Measurements from ENCODE around the gene PPARG. TPM values are rescaled to one million over a fixed set of nuclear protein-coding genes. Genes with fewer than 3 reads are reported as not detected.

PPARG gene
- total RNA-seq, 1 experiment from 2014 or later, result not detected

DNA sequence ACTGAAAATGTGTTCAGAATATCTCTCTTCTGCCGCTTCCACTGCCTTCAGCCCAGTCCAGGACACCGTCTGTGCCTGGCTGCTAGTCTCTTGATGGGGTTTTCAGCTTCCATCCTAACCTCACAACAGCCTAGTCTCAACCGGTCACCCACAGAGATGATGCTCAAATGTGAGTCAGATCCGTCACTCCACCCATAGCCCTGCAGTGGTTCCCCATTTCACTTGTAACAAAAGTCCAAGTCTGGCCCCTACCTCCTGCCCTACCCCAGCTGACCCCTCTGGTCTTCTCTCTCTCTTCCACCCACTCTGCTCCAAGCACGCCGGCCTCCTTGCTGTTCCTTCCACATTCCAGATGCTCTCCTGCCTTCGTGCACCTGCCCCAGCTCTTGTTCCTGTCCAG is 68.1 kb downstream of the PPARG start:
- Histone ChIP-seq H3K27ac (ENCODE audit: low read length) (no peak overlapping the region), H3K9ac (ENCODE audit: low read length) (no peak overlapping the region), H3K79me2 (ENCODE audit: low read length) (no peaks in the 10 kb centered on the region), H2AFZ (ENCODE audit: low read length) (no peak overlapping the region), H3K36me3 (ENCODE audit: insufficient read depth, low read length) (no peaks in the 10 kb centered on the region), H3K4me1 (ENCODE audit: low read length) (no peaks in the 10 kb centered on the region), H3K4me2 (ENCODE audit: low read depth, low read length, poor library complexity, severe bottlenecking) (no peak overlapping the region), H3K27me3 (ENCODE audit: low read length) (no peaks in the 10 kb centered on the region), H3K4me3 (ENCODE audit: low read length) (no peak overlapping the region), H3K9me2 (replicated peaks; ENCODE audit: insufficient read depth, low read length) (no peaks in the 10 kb centered on the region), H3K9me3 (ENCODE audit: low read length) (no peaks in the 10 kb centered on the region), H4K20me1 (ENCODE audit: insufficient read depth, low read depth, low read length) (no peaks in the 10 kb centered on the region)
- no peak for DNase-seq

DNA sequence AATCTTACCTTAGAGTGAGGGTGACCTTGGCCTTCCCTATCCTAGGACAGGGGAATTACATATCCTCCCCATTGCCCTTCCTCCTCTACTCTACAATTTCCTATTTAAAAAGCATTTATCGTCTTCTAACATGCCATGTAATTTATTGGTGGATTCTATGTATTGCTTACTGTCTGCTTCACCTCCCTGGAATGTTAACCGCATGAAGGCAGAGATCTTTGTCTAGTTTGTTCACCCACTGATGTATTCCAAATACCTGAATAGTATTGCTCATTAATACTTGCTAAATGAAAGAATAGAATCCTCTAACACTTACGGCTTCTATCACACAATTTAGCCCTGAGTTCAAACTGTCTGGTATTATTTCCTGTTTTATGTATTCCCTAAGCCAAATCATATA is 68.6 kb downstream of the PPARG start:
- no peak overlapping the region for H3K27ac ChIP-seq (ENCODE audit: low read length)
- no peak overlapping the region for H3K4me2 ChIP-seq (ENCODE audit: low read depth, low read length, poor library complexity, severe bottlenecking)
- H3K9me3 ChIP-seq (ENCODE audit: low read length), result no peaks in the 10 kb centered on the region
- no peaks in the 10 kb centered on the region for H4K20me1 ChIP-seq (ENCODE audit: insufficient read depth, low read depth, low read length)
- no peaks in the 10 kb centered on the region for H3K36me3 ChIP-seq (ENCODE audit: insufficient read depth, low read length)
- H3K4me3 ChIP-seq (ENCODE audit: low read length), result no peak overlapping the region
- no peaks in the 10 kb centered on the region for H3K4me1 ChIP-seq (ENCODE audit: low read length)
- no peaks in the 10 kb centered on the region for H3K79me2 ChIP-seq (ENCODE audit: low read length)
- no peak overlapping the region for H3K9ac ChIP-seq (ENCODE audit: low read length)
- DNase-seq, result no peak
- no peaks in the 10 kb centered on the region for H3K9me2 ChIP-seq (replicated peaks; ENCODE audit: insufficient read depth, low read length)
- no peaks in the 10 kb centered on the region for H3K27me3 ChIP-seq (ENCODE audit: low read length)
- no peak overlapping the region for H2AFZ ChIP-seq (ENCODE audit: low read length)

DNA sequence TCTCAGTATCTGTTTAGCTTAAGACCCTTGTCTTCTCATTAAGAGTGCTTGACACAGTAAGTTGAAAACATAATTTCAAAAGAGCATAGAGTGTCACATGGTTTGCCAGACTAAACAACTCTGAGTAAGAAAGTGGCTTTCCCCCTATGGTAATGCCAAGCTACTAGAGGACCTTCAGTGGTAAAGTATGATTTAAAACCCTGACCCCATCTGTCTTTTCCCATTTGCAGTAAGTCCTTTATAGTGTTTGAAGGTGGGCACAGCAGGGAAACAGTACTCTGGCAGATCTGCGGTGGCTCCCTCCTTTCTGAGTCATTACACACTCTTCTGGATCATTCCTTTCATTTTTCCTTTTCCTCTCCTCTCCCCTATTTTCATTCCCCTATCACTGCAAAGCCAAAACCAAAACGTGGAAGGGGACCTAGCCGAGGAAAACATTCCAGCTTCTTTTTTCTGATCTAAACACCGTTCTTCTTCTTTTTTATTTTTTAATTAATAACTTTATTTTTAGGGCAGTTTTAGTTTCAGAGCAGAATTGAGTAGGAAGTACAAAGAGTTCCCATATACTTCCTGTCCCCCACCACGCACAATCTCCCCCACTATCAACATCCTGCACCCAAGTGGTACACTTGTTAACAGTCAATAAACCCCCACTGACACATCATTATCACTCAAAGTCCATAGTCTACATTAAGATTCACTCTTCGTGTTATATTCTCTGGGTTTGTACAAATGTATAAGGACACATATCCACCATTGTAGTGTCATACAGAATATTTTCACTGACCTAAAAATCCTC is 74.7 kb downstream of the PPARG start:
- Histone ChIP-seq H4K20me1 (ENCODE audit: insufficient read depth, low read depth, low read length) (no peaks in the 10 kb centered on the region), H3K9me3 (ENCODE audit: low read length) (no peaks in the 10 kb centered on the region), H3K36me3 (ENCODE audit: insufficient read depth, low read length) (no peaks in the 10 kb centered on the region), H3K27ac (ENCODE audit: low read length) (no peak overlapping the region), H3K9ac (ENCODE audit: low read length) (no peak overlapping the region), H3K4me1 (ENCODE audit: low read length) (no peaks in the 10 kb centered on the region), H3K4me2 (ENCODE audit: low read depth, low read length, poor library complexity, severe bottlenecking) (no peak overlapping the region), H2AFZ (ENCODE audit: low read length) (no peak overlapping the region), H3K9me2 (replicated peaks; ENCODE audit: insufficient read depth, low read length) (no peaks in the 10 kb centered on the region), H3K79me2 (ENCODE audit: low read length) (no peaks in the 10 kb centered on the region), H3K4me3 (ENCODE audit: low read length) (no peak overlapping the region), H3K27me3 (ENCODE audit: low read length) (peaks cover 4% of the 10 kb centered on the region; the same call in 1 of the 2 replicates)
- no peak for DNase-seq

DNA sequence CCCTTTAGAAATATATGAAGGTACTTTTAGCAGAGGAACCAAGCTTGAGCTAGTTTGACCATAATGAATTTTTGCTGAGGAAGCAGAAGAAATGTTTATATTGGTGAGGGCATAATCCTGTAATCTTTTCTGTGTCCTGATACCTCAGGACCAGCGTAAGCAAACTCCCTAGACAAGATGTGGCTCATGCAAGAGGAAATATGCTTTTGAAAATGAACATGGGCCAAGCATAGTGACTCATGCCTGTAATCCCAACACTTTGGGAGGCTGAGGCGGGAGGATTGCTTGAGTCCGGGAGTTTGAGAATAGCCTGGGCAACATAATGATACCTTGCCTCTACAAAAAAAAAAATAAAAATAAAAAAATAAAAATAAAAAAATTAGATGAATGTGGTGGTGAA is 78.5 kb downstream of the PPARG start:
- Histone ChIP-seq H3K4me3 (ENCODE audit: low read length) (no peak overlapping the region), H3K9me3 (ENCODE audit: low read length) (no peaks in the 10 kb centered on the region), H2AFZ (ENCODE audit: low read length) (no peak overlapping the region), H3K27ac (ENCODE audit: low read length) (no peak overlapping the region), H4K20me1 (ENCODE audit: insufficient read depth, low read depth, low read length) (no peaks in the 10 kb centered on the region), H3K9ac (ENCODE audit: low read length) (no peak overlapping the region), H3K36me3 (ENCODE audit: insufficient read depth, low read length) (no peaks in the 10 kb centered on the region), H3K4me2 (ENCODE audit: low read depth, low read length, poor library complexity, severe bottlenecking) (no peak overlapping the region), H3K4me1 (ENCODE audit: low read length) (no peaks in the 10 kb centered on the region), H3K9me2 (replicated peaks; ENCODE audit: insufficient read depth, low read length) (no peaks in the 10 kb centered on the region), H3K27me3 (ENCODE audit: low read length) (peaks cover 4% of the 10 kb centered on the region; the same call in 1 of the 2 replicates), H3K79me2 (ENCODE audit: low read length) (no peaks in the 10 kb centered on the region)
- no peak for DNase-seq

DNA sequence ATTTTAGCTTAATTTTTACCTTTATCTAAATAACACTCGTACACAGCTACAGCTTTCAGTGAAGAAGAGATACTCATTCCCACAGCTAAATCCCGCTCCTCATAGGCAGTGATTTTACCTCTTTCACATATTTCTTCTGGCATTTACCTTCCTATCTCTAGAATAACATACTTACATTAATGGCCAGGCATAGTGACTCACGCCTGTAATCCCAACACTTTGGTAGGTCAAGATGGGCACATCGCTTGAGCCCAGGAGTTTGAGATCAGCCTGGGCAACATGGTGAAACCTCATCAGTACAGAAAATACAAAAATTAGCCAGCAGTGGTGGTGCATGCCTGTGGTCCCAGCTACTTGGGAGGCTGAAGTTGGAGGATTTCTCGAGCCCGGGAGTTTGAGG is 80.2 kb downstream of the PPARG start:
- Histone ChIP-seq H3K79me2 (ENCODE audit: low read length) (no peaks in the 10 kb centered on the region), H3K27me3 (ENCODE audit: low read length) (peaks cover 4% of the 10 kb centered on the region; the same call in 1 of the 2 replicates)

DNA sequence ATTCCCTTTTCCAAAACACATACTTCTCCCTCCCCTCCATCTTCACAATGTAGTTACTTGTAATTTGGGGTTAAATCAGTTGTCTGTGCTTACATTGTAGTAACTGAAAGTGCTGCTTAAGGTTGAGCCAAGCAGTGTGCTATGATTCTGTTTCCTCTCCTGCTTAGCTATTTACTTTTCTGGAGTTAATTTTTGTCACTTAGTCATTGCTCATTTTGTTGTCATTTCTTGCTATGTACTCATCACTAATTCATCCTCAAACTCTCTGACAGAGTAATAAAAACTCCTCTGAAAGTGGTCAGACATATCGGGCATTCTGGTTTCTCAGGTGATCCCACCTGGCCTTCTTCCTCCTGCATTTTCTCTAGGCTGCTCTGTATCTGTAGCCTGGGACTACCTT is 80.7 kb downstream of the PPARG start:
- no peak overlapping the region for H3K4me3 ChIP-seq (ENCODE audit: low read length)
- no peaks in the 10 kb centered on the region for H3K9me3 ChIP-seq (ENCODE audit: low read length)
- H3K9ac ChIP-seq (ENCODE audit: low read length), result no peak overlapping the region
- no peaks in the 10 kb centered on the region for H3K4me1 ChIP-seq (ENCODE audit: low read length)
- peaks cover 4% of the 10 kb centered on the region; the same call in 1 of the 2 replicates for H3K27me3 ChIP-seq (ENCODE audit: low read length)
- DNase-seq, result no peak
- no peaks in the 10 kb centered on the region for H3K36me3 ChIP-seq (ENCODE audit: insufficient read depth, low read length)
- H3K4me2 ChIP-seq (ENCODE audit: low read depth, low read length, poor library complexity, severe bottlenecking), result no peak overlapping the region
- no peaks in the 10 kb centered on the region for H4K20me1 ChIP-seq (ENCODE audit: insufficient read depth, low read depth, low read length)
- H3K9me2 ChIP-seq (replicated peaks; ENCODE audit: insufficient read depth, low read length), result no peaks in the 10 kb centered on the region
- H3K79me2 ChIP-seq (ENCODE audit: low read length), result no peaks in the 10 kb centered on the region
- H3K27ac ChIP-seq (ENCODE audit: low read length), result no peak overlapping the region
- H2AFZ ChIP-seq (ENCODE audit: low read length), result no peak overlapping the region

More for the DNA sequence above, 80.2 kb downstream of the PPARG start:
- no peak for DNase-seq
- Histone ChIP-seq H2AFZ (ENCODE audit: low read length) (no peak overlapping the region), H3K9me3 (ENCODE audit: low read length) (no peaks in the 10 kb centered on the region), H3K4me1 (ENCODE audit: low read length) (no peaks in the 10 kb centered on the region), H3K9ac (ENCODE audit: low read length) (no peak overlapping the region), H3K27ac (ENCODE audit: low read length) (no peak overlapping the region), H3K4me3 (ENCODE audit: low read length) (no peak overlapping the region), H4K20me1 (ENCODE audit: insufficient read depth, low read depth, low read length) (no peaks in the 10 kb centered on the region), H3K4me2 (ENCODE audit: low read depth, low read length, poor library complexity, severe bottlenecking) (no peak overlapping the region), H3K9me2 (replicated peaks; ENCODE audit: insufficient read depth, low read length) (no peaks in the 10 kb centered on the region), H3K36me3 (ENCODE audit: insufficient read depth, low read length) (no peaks in the 10 kb centered on the region)

DNA sequence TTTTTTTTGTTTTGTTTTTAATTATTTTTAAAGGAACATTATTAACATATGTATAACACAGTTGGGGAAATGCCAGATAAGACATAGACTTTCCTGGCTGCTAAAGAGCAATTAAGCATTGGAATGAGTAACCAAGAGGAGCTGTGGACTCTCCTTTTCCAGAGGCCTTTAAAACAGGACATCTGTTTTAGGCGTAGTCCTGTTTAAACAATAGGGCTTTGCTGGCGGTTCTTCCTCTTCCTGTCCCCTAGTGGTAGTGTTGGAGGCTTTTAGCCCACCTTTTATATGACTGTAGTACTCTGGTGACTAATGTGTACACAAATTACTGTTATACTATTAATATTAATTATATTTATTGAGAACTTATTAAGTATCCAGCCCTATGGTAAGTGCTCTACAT is 81.9 kb downstream of the PPARG start:
- Histone ChIP-seq H4K20me1 (ENCODE audit: insufficient read depth, low read depth, low read length) (no peaks in the 10 kb centered on the region), H3K4me3 (ENCODE audit: low read length) (no peak overlapping the region), H3K9me2 (replicated peaks; ENCODE audit: insufficient read depth, low read length) (no peaks in the 10 kb centered on the region), H3K27ac (ENCODE audit: low read length) (no peak overlapping the region), H2AFZ (ENCODE audit: low read length) (no peak overlapping the region), H3K36me3 (ENCODE audit: insufficient read depth, low read length) (no peaks in the 10 kb centered on the region), H3K79me2 (ENCODE audit: low read length) (no peaks in the 10 kb centered on the region), H3K9me3 (ENCODE audit: low read length) (no peaks in the 10 kb centered on the region), H3K9ac (ENCODE audit: low read length) (no peak overlapping the region), H3K4me1 (ENCODE audit: low read length) (no peaks in the 10 kb centered on the region), H3K27me3 (ENCODE audit: low read length) (peaks cover 4% of the 10 kb centered on the region; the same call in 1 of the 2 replicates), H3K4me2 (ENCODE audit: low read depth, low read length, poor library complexity, severe bottlenecking) (no peak overlapping the region)
- no peak for DNase-seq

DNA sequence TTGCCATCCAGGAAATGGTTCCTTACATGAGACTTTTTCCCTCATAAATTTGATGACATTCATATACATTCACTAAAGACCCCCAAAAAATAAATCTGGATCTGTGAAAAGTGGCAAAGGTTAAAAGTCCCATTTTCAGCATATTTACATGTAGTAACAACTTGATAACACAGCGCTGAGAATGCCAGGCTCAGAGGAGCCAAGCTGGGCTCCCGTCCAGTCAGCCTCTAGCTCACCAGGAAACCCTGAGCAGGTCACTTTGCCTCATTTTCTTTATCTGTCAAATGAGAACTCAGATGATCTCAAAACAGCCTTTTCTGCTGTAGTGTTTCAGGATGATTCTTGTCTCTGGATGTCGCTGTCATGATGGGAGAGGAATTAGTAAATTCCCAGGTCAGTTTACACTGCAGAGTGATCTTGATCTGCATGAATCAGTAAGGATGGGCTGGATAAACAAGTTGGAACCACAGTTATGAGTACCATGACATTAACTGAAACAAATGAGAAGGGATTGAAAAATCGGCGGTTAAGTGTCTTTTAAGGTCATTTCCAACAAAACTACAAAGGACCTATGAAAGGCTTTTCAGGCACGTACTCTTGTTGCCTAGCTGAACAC is 82.8 kb downstream of the PPARG start:
- H3K79me2 ChIP-seq (ENCODE audit: low read length), result no peaks in the 10 kb centered on the region
- no peak overlapping the region for H2AFZ ChIP-seq (ENCODE audit: low read length)
- H3K4me1 ChIP-seq (ENCODE audit: low read length), result no peaks in the 10 kb centered on the region
- no peaks in the 10 kb centered on the region for H4K20me1 ChIP-seq (ENCODE audit: insufficient read depth, low read depth, low read length)
- H3K36me3 ChIP-seq (ENCODE audit: insufficient read depth, low read length), result no peaks in the 10 kb centered on the region
- H3K4me3 ChIP-seq (ENCODE audit: low read length), result no peak overlapping the region
- H3K9ac ChIP-seq (ENCODE audit: low read length), result no peak overlapping the region
- no peak overlapping the region for H3K4me2 ChIP-seq (ENCODE audit: low read depth, low read length, poor library complexity, severe bottlenecking)
- H3K9me2 ChIP-seq (replicated peaks; ENCODE audit: insufficient read depth, low read length), result no peaks in the 10 kb centered on the region
- no peak overlapping the region for H3K27ac ChIP-seq (ENCODE audit: low read length)
- no peaks in the 10 kb centered on the region for H3K9me3 ChIP-seq (ENCODE audit: low read length)
- H3K27me3 ChIP-seq (ENCODE audit: low read length), result no peaks in the 10 kb centered on the region
- DNase-seq, result no peak
